K562 (cell line): ENCODE measurements around the gene LARP4B. TPM values are rescaled to one million over a fixed set of nuclear protein-coding genes. Genes with fewer than 3 reads are reported as not detected.

Experiments used
- ATAC-seq: fragments of 200-7000 bp; cut with Tn5 transposase; 3 replicates; pipeline ENCODE4 v1.9.1; 2020; ENCODE audit warnings: moderate library complexity
- BruUV-seq: library from RNA; stranded (reverse); fragments of 400-500 nt; replicated peaks from 2 replicates; lab custom pipeline; 2021; lab: Mats Ljungman, UMichigan
- CTCF ChIA-PET: fragments of 300-600 bp; formaldehyde crosslinking; extraction: SDS; loops from one replicate; lab custom pipeline; 2021; ENCODE audit warnings: low intra/inter-chr PET ratio; lab: Yijun Ruan, JAX
- POLR2A ChIA-PET: fragments of 300-600, 350-650 bp; sonication (Branson Sonifier 250); formaldehyde crosslinking; extraction: SDS; loops from one replicate; lab custom pipeline; 2021; ENCODE audit warnings: antibody characterized with exemption, inconsistent platforms; lab: Yijun Ruan, JAX
- DNase-seq, 4 experiments: peaks; one replicate each; pipeline versions ENCODE4 v3.0.0 to v3.0.0-alpha.2; 2011 to 2018; ENCODE audit warnings: low spot score in 3 of 4, mixed read lengths in 3 of 4; ENCODE audit errors: extremely low read depth in 1 of 4
- FAIRE-seq: peaks from 2 replicates; lab custom pipeline; 2011; peaks lifted over from hg19 to GRCh38; lab: Jason Lieb, UNC
- H2AFZ ChIP-seq: 2 replicates; pipeline ENCODE4 v1.6.0; 2011; ENCODE audit warnings: low read depth, low read length, control low read depth, inconsistent platforms
- H3K27ac ChIP-seq: fragments of 200-600 bp; 3 replicates; pipeline ENCODE4 v1.8.0; 2011; ENCODE audit warnings: low read depth, mild to moderate bottlenecking, control low read depth, inconsistent platforms, low read length, moderate library complexity, mixed read lengths; ENCODE audit errors: extremely low read depth
- H3K27me3 ChIP-seq, 2 experiments: fragments of 300-600 bp in 1 of 2; 2 replicates in 1 of 2; 3 replicates in 1 of 2; pipeline versions ENCODE4 v1.6.0 to v1.8.0; 2011; ENCODE audit warnings: inconsistent platforms in 2 of 2, low read length in 2 of 2, mild to moderate bottlenecking in 1 of 2, mixed read lengths in 1 of 2, moderate library complexity in 1 of 2; ENCODE audit not compliant: control insufficient read depth in 2 of 2, insufficient read depth in 2 of 2
- H3K36me3 ChIP-seq: fragments of 300-600 bp; 3 replicates; pipeline ENCODE4 v1.8.0; 2011; ENCODE audit warnings: mild to moderate bottlenecking, low read length, inconsistent platforms; ENCODE audit not compliant: control insufficient read depth, insufficient read depth
- H3K4me1 ChIP-seq, 2 experiments: fragments of 200-600 bp in 1 of 2; replicated peaks in 1 of 2; 2 replicates in 1 of 2; 3 replicates in 1 of 2; pipeline versions ENCODE4 v1.5.1 to v1.8.0; 2011; ENCODE audit warnings: inconsistent platforms in 2 of 2, low read length in 2 of 2, mild to moderate bottlenecking in 1 of 2, mixed read lengths in 1 of 2, moderate library complexity in 1 of 2; ENCODE audit not compliant: control insufficient read depth in 2 of 2, insufficient read depth in 2 of 2
- H3K4me2 ChIP-seq: 2 replicates; pipeline ENCODE4 v1.6.1; 2011; ENCODE audit warnings: low read length, control low read depth, inconsistent platforms, mixed read lengths; ENCODE audit not compliant: insufficient read depth
- H3K4me3 ChIP-seq: fragments of 200-600 bp; sonication (generic), shearing (Covaris generic); 2 replicates; pipeline ENCODE4 v1.5.1; 2016; ENCODE audit warnings: control low read depth, inconsistent platforms
- H3K79me2 ChIP-seq: fragments of 200-600 bp; 3 replicates; pipeline ENCODE4 v1.8.0; 2011; ENCODE audit warnings: low read length, inconsistent platforms; ENCODE audit not compliant: control insufficient read depth, insufficient read depth
- H3K9ac ChIP-seq, 2 experiments: 2 replicates each; pipeline versions ENCODE4 v1.6.0 to v1.6.1; 2011; ENCODE audit warnings: low read depth in 2 of 2, low read length in 2 of 2, control low read depth in 1 of 2, inconsistent platforms in 1 of 2, mild to moderate bottlenecking in 1 of 2, mixed read lengths in 1 of 2; ENCODE audit not compliant: insufficient read depth in 1 of 2
- H3K9me1 ChIP-seq: one replicate; pipeline ENCODE4 v1.6.0; 2011; ENCODE audit warnings: inconsistent platforms, mild to moderate bottlenecking, low read length, moderate library complexity; ENCODE audit not compliant: control insufficient read depth, insufficient read depth
- H3K9me3 ChIP-seq: replicated peaks from 2 replicates; pipeline ENCODE4 v1.5.1; 2011; ENCODE audit warnings: low read depth, low read length, inconsistent platforms; ENCODE audit not compliant: control insufficient read depth, insufficient read depth
- H4K20me1 ChIP-seq: replicated peaks from 2 replicates; pipeline ENCODE4 v1.6.1; 2011; ENCODE audit warnings: low read length, inconsistent platforms, mixed read lengths; ENCODE audit not compliant: control insufficient read depth, insufficient read depth
- ARID3B ChIP-seq: fragments of 250-450 bp; sonication (Bioruptor Pico); IDR thresholded peaks from 2 replicates; pipeline ENCODE4 v1.4.0; 2020; ENCODE audit warnings: borderline replicate concordance
- DPF2 ChIP-seq: fragments of 450-650 bp; IDR thresholded peaks from 2 replicates; pipeline ENCODE4 v1.6.1; 2016
- E2F3 ChIP-seq: fragments of 250-450 bp; sonication (Bioruptor Pico); IDR thresholded peaks from 2 replicates; pipeline ENCODE4 v1.4.0; 2020; ENCODE audit warnings: mild to moderate bottlenecking
- EHMT2 ChIP-seq: fragments of 450-650 bp; IDR thresholded peaks from 2 replicates; pipeline ENCODE4 v1.6.1; 2018; ENCODE audit warnings: antibody characterized with exemption
- GABPB2 ChIP-seq: fragments of 250-450 bp; sonication (Bioruptor Pico); conservative IDR thresholded peaks from 2 replicates; pipeline ENCODE4 v1.5.1; 2021; ENCODE audit warnings: mild to moderate bottlenecking
- KDM2B ChIP-seq: fragments of 250-450 bp; sonication (Bioruptor Pico); IDR thresholded peaks from 2 replicates; pipeline ENCODE4 v1.8.0; 2021; ENCODE audit warnings: mild to moderate bottlenecking, moderate library complexity
- MAZ ChIP-seq, 2 experiments: fragments of 450-650 bp in 1 of 2; sonication (generic) in 1 of 2; formaldehyde crosslinking; IDR thresholded peaks in 1 of 2; conservative IDR thresholded peaks in 1 of 2; 2 replicates each; pipeline versions ENCODE4 v1.4.0 to v1.5.0; 2020; ENCODE audit warnings: mild to moderate bottlenecking in 1 of 2, missing genetic modification reagents in 1 of 2
- NCOA1 ChIP-seq: fragments of 450-650 bp; IDR thresholded peaks from 2 replicates; pipeline ENCODE4 v1.6.1; 2016; ENCODE audit warnings: low read depth
- PTTG1 ChIP-seq: fragments of 450-650 bp; IDR thresholded peaks from 2 replicates; pipeline ENCODE4 v1.6.1; 2016; ENCODE audit warnings: low read depth, mild to moderate bottlenecking, missing genetic modification characterization, missing compliant biosample characterization
- TCF3 ChIP-seq: sonication (generic); formaldehyde crosslinking; IDR thresholded peaks from 2 replicates; pipeline ENCODE4 v1.4.0; 2020; ENCODE audit warnings: mild to moderate bottlenecking, missing genetic modification reagents
- ZNF121 ChIP-seq: sonication (generic); formaldehyde crosslinking; conservative IDR thresholded peaks from 2 replicates; pipeline ENCODE4 v1.8.0; 2022; ENCODE audit warnings: missing genetic modification reagents
- ZNF644 ChIP-seq: fragments of 200-800 bp; sonication (Bioruptor generic); IDR thresholded peaks from 2 replicates; pipeline ENCODE4 v1.6.1; 2016; ENCODE audit warnings: low read depth, missing genetic modification characterization, missing compliant biosample characterization
- WGBS: fragments of 100-300 bp; shearing (Covaris generic); methylation state at CpG from one replicate; pipeline ENCODE4 v1.1.6; 2016; ENCODE audit warnings: low coverage, mixed read lengths; ENCODE audit not compliant: insufficient coverage; ENCODE audit errors: missing lambda C conversion rate; 5-methylcytosine and 5-hydroxymethylcytosine counted together
- in situ Hi-C: fragments of 300-500 bp; cut with MboI; formaldehyde crosslinking; loops from 4 replicates; pipeline ENCODE4 v1.15.0; 2018; ENCODE audit warnings: inconsistent platforms, mixed read lengths
- intact Hi-C: fragments of 100-400 bp; cut with micrococcal nuclease; formaldehyde crosslinking; loops from 2 replicates; pipeline ENCODE4 v1.14.2; 2022
- polyA plus RNA-seq, 8 experiments: library from polyadenylated mRNA; depleted of rRNA in 4 of 8; stranded (reverse) in 5 of 8; unstranded in 3 of 8; fragments of >200 nt; fragmentation: Nextera tagmentation in 2 of 8; fragmentation: Illumina TruSeq in 1 of 8; extraction: Ambion mirVana in 2 of 8; extraction: Trizol in 1 of 8; gene quantifications; 2 replicates each; pipeline versions ENCODE4 v1.2.1 to v1.2.3, GENCODE V29; 2011 to 2014; ENCODE audit warnings: inconsistent platforms in 1 of 8, missing spikeins in 1 of 8
- total RNA-seq, 7 experiments: library from RNA; depleted of rRNA in 6 of 7; stranded (reverse); fragments of >200 nt in 6 of 7; fragmentation: Illumina TruSeq in 2 of 7; extraction: Trizol in 2 of 7; gene quantifications; 2 replicates each; pipeline versions ENCODE4 v1.2.1 to v1.2.3, GENCODE V29; 2011 to 2021; ENCODE audit warnings: low replicate concordance in 1 of 7
- TF ChIP-seq, protein P1 (sequence below): IDR thresholded peaks from 2 replicates; pipeline ENCODE4 v1.6.1; 2014; ENCODE audit warnings: antibody characterized with exemption
- TF ChIP-seq, protein P2 (sequence below): sonication (generic); formaldehyde crosslinking; IDR thresholded peaks from 2 replicates; pipeline ENCODE4 v1.9.0; 2022; ENCODE audit warnings: mild to moderate bottlenecking, missing genetic modification reagents

LARP4B gene
- total and polyA plus RNA-seq, 9 of the 15 experiments (the other 6 are each of a cell fraction or from before 2014, with no cell fraction given), result 11.8 to 130 (median 42.6) TPM

GRCh38 chr10:917416-917720 lies 14.1 kb downstream of the LARP4B start:
- FAIRE-seq, result no peak
- ATAC-seq, result no peak
- no peaks in the 10 kb centered on the region; the same call in 1 of the 2 replicates for H3K9me3 ChIP-seq
- 93% methylated on average over 3 of the region's 3 CpGs for WGBS
- no peak overlapping the region for H3K27ac ChIP-seq
- H4K20me1 ChIP-seq, result peaks cover 11% of the 10 kb centered on the region
- H3K9me1 ChIP-seq, result no peaks in the 10 kb centered on the region
- in situ Hi-C loops (no loop called here), intact Hi-C loops (no loop called here)
- H3K9ac ChIP-seq, result no peak overlapping the region
- H3K36me3 ChIP-seq, result peaks cover 59% of the 10 kb centered on the region
- H3K27me3 ChIP-seq, result no peaks in the 10 kb centered on the region
- no peak overlapping the region for H2AFZ ChIP-seq
- no peak overlapping the region for H3K4me2 ChIP-seq
- no peak overlapping the region for H3K4me3 ChIP-seq
- no TSS peak for BruUV-seq
- TF ChIP-seq TCF3 (no peak), ARID3B (CRISPR knock-in tag) (no peak)
- no peak for DNase-seq
- peaks cover 6 to 11% of the 10 kb centered on the region in 2 experiments; a peak in 3 of 5 replicates for H3K4me1 ChIP-seq
- CTCF ChIA-PET, result no interaction called here
- POLR2A ChIA-PET, result no interaction called here
- H3K79me2 ChIP-seq, result peaks cover 99% of the 10 kb centered on the region

DNA sequence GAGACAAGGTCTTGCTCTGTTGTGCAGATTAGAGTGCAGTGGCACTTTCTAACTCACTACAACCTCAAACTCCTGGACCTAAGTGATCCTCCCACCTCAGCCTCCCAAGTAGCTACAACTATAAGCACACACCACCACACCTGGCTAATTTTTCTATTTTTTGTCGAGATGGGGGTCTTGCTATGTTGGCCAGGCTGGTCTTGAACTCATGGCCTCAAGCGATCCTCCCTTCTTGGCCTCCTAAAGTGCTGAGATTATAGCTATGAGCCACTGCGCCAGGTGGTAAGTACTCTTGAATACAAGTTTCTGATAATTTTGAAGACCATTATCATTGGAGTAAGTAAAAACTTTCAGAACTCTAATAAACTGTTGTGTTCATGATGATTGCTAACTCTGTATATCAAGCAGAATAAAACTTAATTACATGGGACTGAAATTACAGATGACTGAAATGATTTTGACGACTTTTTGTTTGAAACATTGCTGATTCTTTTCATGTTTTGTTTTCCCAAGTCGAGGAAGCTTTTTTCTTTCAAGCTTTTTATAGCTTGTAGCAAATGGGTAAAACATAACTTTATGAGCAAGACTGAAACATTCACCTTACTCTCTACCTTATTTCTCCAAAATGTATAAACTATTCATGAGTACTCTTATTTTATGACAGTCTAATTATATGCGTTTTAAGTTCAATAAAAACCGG lies 14.6 kb downstream of the LARP4B start:
- no peaks in the 10 kb centered on the region for H3K9me1 ChIP-seq
- no peak overlapping the region for H3K9ac ChIP-seq
- H3K9me3 ChIP-seq, result no peaks in the 10 kb centered on the region; the same call in 1 of the 2 replicates
- intact Hi-C loops, result no loop called here
- H3K4me2 ChIP-seq, result no peak overlapping the region
- peaks cover 60% of the 10 kb centered on the region for H3K36me3 ChIP-seq
- H4K20me1 ChIP-seq, result peaks cover 7% of the 10 kb centered on the region
- H3K27me3 ChIP-seq, result no peaks in the 10 kb centered on the region
- H3K4me1 ChIP-seq, result peaks cover under 1 to 6% of the 10 kb centered on the region in 2 experiments; a peak in 3 of 5 replicates
- POLR2A ChIA-PET, result interaction anchor here (0.6 kb wide), 1 partner anchor 13 kb away, joined by 3 read pairs; no protein-coding TSS in a partner anchor
- DNase-seq (no peak), FAIRE-seq (no peak), ATAC-seq (no peak)
- CTCF ChIA-PET, result no interaction called here
- no TSS peak for BruUV-seq
- no peak overlapping the region for H2AFZ ChIP-seq
- H3K27ac ChIP-seq, result no peak overlapping the region
- in situ Hi-C loops, result no loop called here
- WGBS, result 98% methylated on average over 7 of the region's 7 CpGs
- peaks cover 99% of the 10 kb centered on the region for H3K79me2 ChIP-seq
- H3K4me3 ChIP-seq, result no peak overlapping the region
- TF ChIP-seq KDM2B (CRISPR knock-in tag) (no peak), ZNF121 (CRISPR knock-in tag) (peak; percentile 91), E2F3 (CRISPR knock-in tag) (no peak), GABPB2 (CRISPR knock-in tag) (no peak), ZNF644 (no peak), DPF2 (no peak), EHMT2 (no peak), PTTG1 (tag) (no peak), NCOA1 (no peak), MAZ (CRISPR knock-in tag; conservative IDR thresholded peaks at IDR 0.05 in 1 of 2, IDR thresholded peaks at IDR 0.05 in 1 of 2) (no peak)
- TF ChIP-seq, protein P1, sequence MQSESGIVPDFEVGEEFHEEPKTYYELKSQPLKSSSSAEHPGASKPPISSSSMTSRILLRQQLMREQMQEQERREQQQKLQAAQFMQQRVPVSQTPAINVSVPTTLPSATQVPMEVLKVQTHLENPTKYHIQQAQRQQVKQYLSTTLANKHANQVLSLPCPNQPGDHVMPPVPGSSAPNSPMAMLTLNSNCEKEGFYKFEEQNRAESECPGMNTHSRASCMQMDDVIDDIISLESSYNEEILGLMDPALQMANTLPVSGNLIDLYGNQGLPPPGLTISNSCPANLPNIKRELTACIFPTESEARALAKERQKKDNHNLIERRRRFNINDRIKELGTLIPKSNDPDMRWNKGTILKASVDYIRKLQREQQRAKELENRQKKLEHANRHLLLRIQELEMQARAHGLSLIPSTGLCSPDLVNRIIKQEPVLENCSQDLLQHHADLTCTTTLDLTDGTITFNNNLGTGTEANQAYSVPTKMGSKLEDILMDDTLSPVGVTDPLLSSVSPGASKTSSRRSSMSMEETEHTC, result no peak
- TF ChIP-seq, protein P2, sequence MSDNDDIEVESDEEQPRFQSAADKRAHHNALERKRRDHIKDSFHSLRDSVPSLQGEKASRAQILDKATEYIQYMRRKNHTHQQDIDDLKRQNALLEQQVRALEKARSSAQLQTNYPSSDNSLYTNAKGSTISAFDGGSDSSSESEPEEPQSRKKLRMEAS (CRISPR knock-in tag), result no peak
